SK-N-SH (cell line): ENCODE data around the gene MOCOS.

Experiments used
- FOXJ3 ChIP-seq: sonication (generic); formaldehyde crosslinking; IDR thresholded peaks from 2 replicates; pipeline ENCODE4 v1.5.1; 2020; ENCODE audit warnings: mild to moderate bottlenecking, missing genetic modification reagents
- MXI1 ChIP-seq: IDR thresholded peaks from 2 replicates; pipeline ENCODE4 v1.6.1; 2012; ENCODE audit warnings: mild to moderate bottlenecking, low read depth, low read length, improper control_type of control experiment
- TEAD4 ChIP-seq: IDR thresholded peaks from 2 replicates; pipeline ENCODE4 v1.4.0; 2012; ENCODE audit warnings: mild to moderate bottlenecking, borderline replicate concordance; ENCODE audit not compliant: insufficient read depth
- ZBTB33 ChIP-seq: IDR thresholded peaks from 2 replicates; pipeline ENCODE4 v1.4.0; 2012; ENCODE audit warnings: low read depth, borderline replicate concordance
- TF ChIP-seq, protein P1 (sequence below): fragments of 200-600 bp; sonication (generic); IDR thresholded peaks from 2 replicates; pipeline ENCODE4 v1.6.1; 2017; ENCODE audit warnings: antibody characterized with exemption, mild to moderate bottlenecking, moderate library complexity
- TF ChIP-seq, protein P2 (sequence below): fragments of 150-350 bp; IDR thresholded peaks from 2 replicates; pipeline ENCODE4 v1.6.1; 2017; ENCODE audit warnings: antibody characterized with exemption, low read length, low read depth, borderline replicate concordance

- TF ChIP-seq, protein P1, sequence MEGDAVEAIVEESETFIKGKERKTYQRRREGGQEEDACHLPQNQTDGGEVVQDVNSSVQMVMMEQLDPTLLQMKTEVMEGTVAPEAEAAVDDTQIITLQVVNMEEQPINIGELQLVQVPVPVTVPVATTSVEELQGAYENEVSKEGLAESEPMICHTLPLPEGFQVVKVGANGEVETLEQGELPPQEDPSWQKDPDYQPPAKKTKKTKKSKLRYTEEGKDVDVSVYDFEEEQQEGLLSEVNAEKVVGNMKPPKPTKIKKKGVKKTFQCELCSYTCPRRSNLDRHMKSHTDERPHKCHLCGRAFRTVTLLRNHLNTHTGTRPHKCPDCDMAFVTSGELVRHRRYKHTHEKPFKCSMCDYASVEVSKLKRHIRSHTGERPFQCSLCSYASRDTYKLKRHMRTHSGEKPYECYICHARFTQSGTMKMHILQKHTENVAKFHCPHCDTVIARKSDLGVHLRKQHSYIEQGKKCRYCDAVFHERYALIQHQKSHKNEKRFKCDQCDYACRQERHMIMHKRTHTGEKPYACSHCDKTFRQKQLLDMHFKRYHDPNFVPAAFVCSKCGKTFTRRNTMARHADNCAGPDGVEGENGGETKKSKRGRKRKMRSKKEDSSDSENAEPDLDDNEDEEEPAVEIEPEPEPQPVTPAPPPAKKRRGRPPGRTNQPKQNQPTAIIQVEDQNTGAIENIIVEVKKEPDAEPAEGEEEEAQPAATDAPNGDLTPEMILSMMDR = no peak
- TF ChIP-seq ZBTB33 (no peak), MXI1 (no peak), FOXJ3 (CRISPR knock-in tag) (no peak), TEAD4 (no peak)
- TF ChIP-seq, protein P2, sequence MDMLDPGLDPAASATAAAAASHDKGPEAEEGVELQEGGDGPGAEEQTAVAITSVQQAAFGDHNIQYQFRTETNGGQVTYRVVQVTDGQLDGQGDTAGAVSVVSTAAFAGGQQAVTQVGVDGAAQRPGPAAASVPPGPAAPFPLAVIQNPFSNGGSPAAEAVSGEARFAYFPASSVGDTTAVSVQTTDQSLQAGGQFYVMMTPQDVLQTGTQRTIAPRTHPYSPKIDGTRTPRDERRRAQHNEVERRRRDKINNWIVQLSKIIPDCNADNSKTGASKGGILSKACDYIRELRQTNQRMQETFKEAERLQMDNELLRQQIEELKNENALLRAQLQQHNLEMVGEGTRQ = no peak
These were observed 111.7 kb downstream of the MOCOS start for GRCh38 chr18:36299015-36299414.
